Esophagus (tissue), 2 donors: ENCODE data around the gene AKAP17A. TPM values are rescaled to one million over a fixed set of nuclear protein-coding genes. Genes with fewer than 3 reads are reported as not detected.

Experiments used
- H3K27ac ChIP-seq, 2 donors: one replicate each; pipeline ENCODE4 v1.5.1; 2013; ENCODE audit warnings: low read depth in 2 of 2, mild to moderate bottlenecking in 2 of 2, inconsistent platforms in 1 of 2, low read length in 1 of 2, moderate library complexity in 1 of 2
- H3K27me3 ChIP-seq, 2 donors: one replicate each; pipeline ENCODE4 v1.6.1; 2013; ENCODE audit warnings: low read length in 2 of 2, control low read depth in 1 of 2, mild to moderate bottlenecking in 1 of 2; ENCODE audit not compliant: insufficient read depth in 2 of 2, control insufficient read depth in 1 of 2
- H3K36me3 ChIP-seq, 2 donors: one replicate each; pipeline ENCODE4 v1.6.1; 2013; ENCODE audit warnings: low read length in 1 of 2; ENCODE audit not compliant: control insufficient read depth in 2 of 2, insufficient read depth in 2 of 2
- H3K4me1 ChIP-seq, 2 donors: one replicate each; pipeline ENCODE4 v1.6.1; 2013; ENCODE audit warnings: low read length in 1 of 2; ENCODE audit not compliant: control insufficient read depth in 2 of 2, insufficient read depth in 2 of 2
- H3K4me3 ChIP-seq, 2 donors: one replicate each; pipeline ENCODE4 v1.5.1; 2013; ENCODE audit warnings: low read length in 2 of 2, mild to moderate bottlenecking in 2 of 2, low read depth in 1 of 2, moderate library complexity in 1 of 2
- H3K9me3 ChIP-seq, 2 donors: one replicate each; pipeline ENCODE4 v1.6.1; 2013; ENCODE audit warnings: mild to moderate bottlenecking in 2 of 2, low read depth in 1 of 2, low read length in 1 of 2, moderate library complexity in 1 of 2; ENCODE audit not compliant: control insufficient read depth in 2 of 2, insufficient read depth in 1 of 2
- WGBS, 2 donors: extraction: QIAGEN DNeasy Blood & Tissue Kit; methylation state at CpG; one replicate each; pipeline ENCODE4 v1.1.7; 2013; 5-methylcytosine and 5-hydroxymethylcytosine counted together
- polyA plus RNA-seq, 2 donors: library from polyadenylated mRNA; stranded (reverse); fragments of 200-250 nt; gene quantifications; one replicate each; pipeline ENCODE4 v1.2.3, GENCODE V29; 2013
- donor health status: healthy with polysubstance abuse.
- donor health status: Bipolar disorder and iron deficiency.

Gene AKAP17A
- polyA plus RNA-seq, 2 donors: 23.9 to 42.8 TPM

DNA sequence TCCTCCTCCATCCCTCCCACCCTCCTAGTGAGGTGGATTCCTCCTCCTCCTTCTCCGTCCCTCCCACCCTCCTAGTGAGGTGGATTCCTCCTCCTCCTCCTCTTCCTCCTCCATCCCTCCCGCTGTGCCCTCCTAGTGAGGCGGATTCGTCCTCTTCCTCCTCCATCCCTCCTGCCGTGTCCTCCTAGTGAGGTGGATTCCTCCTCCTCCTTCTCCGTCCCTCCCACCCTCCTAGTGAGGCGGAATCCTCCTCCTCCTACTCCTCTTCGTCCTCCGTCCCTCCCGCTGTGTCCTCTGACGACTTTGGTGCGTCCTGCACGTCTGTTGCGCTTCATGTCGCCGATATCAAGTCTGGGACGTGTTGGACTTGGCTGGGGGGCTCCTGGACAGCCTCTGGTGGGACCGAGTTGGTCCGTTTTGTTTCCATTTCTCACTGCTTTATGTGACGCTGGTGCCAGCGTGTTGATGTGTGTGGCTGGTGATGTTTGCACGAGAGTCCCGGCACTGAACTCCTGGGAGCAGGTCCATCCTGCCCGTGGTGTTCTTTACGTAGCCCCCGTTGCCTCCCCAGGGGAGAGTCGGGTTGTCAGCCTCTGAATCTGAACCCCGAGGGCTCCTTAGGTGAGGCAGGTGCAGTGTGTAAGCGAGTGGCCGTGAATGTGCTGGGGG lies 5.4 kb downstream of the AKAP17A start:
- 86 to 87% methylated on average over 26 to 29 of the region's 30 CpGs for WGBS, 2 donors

DNA sequence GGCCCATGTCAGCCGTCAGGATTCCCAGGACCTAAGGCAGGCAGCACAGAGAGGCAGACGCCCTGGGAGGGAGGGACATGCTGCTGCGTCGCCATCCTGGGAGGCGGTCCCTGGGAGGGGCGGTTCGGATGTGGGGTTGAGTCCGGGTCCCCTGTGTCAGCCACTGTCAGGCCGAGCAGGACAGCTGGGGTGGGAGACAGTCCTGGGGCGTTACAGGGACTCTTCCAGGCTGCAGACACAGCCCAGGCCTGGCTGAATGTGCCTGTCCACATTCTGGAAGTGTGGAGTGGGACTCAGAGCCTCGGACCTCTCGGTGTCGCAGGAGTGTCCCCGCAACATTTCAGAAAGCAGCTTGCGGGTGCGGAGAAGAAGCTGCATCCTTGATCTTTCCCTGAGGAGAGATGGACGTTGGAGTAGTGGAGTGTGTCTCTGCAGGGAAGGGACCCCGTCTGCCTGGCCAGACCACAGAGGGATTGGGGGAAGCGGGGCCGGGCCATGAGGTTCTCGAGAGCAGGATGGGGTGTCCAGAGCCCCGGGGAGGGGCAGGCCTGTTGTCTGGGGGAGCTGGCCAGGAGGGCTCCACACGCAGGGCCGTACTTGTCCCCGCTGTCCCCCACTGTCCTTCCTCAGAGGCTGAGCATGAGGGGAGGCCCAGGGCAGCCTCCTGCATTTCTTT lies 6.1 kb downstream of the AKAP17A start:
- WGBS, 2 donors: 91 to 93% methylated on average over 25 of the region's 25 CpGs
- Histone ChIP-seq H3K36me3 (peaks cover 43 to 81% of the 10 kb centered on the region in 2 donors), H3K27me3 (no peaks in the 10 kb centered on the region), H3K27ac (no peak overlapping the region), H3K9me3 (peaks cover 0 to 16% of the 10 kb centered on the region in 2 donors), H3K4me1 (peaks cover 7 to 21% of the 10 kb centered on the region in 2 donors), H3K4me3 (no peak overlapping the region)

More for the DNA sequence above, 5.4 kb downstream of the AKAP17A start:
- Histone ChIP-seq H3K4me1 (peaks cover 7 to 21% of the 10 kb centered on the region in 2 donors), H3K36me3 (peaks cover 43 to 78% of the 10 kb centered on the region in 2 donors), H3K27ac (no peak overlapping the region), H3K9me3 (peaks cover 0 to 14% of the 10 kb centered on the region in 2 donors), H3K4me3 (no peak overlapping the region), H3K27me3 (no peaks in the 10 kb centered on the region)

DNA sequence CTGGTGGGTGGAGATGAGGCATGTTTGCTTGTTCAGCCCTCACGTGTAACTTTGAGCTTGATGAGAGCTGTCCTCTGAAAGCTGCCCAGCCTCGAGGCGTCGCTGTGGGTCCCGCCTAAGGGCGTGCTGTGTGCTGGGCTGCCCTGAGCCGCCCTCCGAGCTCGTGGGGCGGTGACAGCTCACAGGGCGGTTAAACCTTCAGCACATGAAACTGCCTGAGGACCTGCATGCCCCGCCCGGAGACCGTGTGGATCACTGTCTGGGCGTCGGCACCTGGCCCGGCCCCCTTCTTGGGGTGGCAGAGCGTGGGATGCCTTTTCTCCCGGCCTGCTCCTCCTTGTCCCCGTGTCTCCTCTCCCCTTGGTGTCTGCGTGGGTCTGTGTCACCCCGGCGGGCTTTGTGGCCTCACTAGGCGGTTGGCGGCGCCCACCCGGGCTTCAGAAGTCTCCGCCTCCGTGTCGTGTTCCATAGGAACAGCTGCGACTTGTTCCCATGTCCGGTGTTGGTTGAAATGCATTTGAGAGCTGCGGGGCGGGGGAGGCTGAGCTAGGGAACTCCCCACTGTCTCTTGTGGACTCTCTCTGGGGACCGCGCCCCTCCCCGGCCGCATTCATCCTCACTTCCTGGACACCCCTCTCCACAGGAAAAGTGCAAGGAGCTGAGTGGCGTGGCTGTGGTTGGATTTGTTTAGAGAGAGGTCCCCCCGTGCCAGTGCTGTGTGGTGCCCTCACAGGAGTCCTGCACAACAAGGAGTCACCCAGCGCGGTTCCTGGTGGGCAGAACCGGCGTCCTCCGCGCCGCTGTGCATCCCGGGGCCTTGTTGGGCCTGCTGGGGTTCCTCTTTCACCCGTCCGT lies 6.8 kb downstream of the AKAP17A start:
- Histone ChIP-seq H3K9me3 (peaks cover 0 to 18% of the 10 kb centered on the region in 2 donors), H3K4me3 (no peak overlapping the region), H3K36me3 (peaks cover 43 to 81% of the 10 kb centered on the region in 2 donors), H3K4me1 (peaks cover 3 to 16% of the 10 kb centered on the region in 2 donors), H3K27ac (no peak overlapping the region), H3K27me3 (no peaks in the 10 kb centered on the region)
- WGBS, 2 donors: 85 to 90% methylated on average over 46 to 50 of the region's 50 CpGs

DNA sequence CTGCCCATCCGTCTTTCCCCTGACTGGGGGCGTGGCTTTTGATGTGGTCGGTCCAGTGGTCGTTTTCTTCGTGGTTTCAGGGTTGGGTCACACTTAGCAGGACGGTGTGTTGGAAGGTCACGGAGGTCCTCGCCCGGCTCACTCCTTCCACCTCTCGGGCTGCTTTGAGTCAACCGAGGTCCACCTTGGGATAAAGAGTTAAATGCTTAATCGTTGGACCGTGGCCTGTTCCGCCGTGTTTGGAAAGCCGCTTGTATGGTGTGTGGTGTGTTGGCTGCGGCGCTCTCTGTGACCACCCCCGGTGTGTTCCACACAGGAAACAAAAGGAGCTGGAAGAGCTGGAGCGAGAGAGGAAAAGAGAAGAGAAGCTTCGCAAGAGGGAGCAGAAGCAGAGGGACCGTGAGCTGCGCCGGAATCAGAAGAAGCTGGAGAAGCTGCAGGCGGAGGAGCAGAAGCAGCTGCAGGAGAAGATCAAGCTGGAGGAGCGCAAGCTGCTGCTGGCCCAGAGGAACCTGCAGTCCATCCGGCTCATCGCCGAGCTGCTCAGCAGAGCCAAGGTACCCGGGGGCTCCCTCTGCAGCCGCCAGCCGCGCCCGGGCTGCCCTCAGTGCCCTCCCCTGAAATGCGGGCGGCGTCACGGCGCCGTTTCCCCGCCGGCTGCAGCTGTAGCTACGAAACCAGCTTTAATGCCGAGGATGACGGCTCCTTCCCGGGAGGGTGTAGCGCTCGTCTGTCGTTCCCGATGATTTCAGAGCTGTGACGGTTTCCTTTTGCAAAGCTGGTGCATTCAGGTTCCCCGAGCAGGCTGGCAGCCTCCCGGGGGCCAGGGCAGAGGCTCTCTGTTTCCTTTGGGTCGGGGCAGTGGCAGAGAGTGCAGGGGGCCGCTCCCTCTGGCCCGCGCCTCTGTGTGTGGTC lies 7.7 kb downstream of the AKAP17A start:
- H3K36me3 ChIP-seq: peaks cover 39 to 72% of the 10 kb centered on the region in 2 donors
- peaks cover 0 to 8% of the 10 kb centered on the region in 2 donors for H3K4me1 ChIP-seq
- H3K27ac ChIP-seq: no peak overlapping the region
- 91 to 92% methylated on average over 57 of the region's 57 CpGs for WGBS, 2 donors
- H3K4me3 ChIP-seq: no peak overlapping the region
- peaks cover 0 to 18% of the 10 kb centered on the region in 2 donors for H3K9me3 ChIP-seq
- no peaks in the 10 kb centered on the region for H3K27me3 ChIP-seq

DNA sequence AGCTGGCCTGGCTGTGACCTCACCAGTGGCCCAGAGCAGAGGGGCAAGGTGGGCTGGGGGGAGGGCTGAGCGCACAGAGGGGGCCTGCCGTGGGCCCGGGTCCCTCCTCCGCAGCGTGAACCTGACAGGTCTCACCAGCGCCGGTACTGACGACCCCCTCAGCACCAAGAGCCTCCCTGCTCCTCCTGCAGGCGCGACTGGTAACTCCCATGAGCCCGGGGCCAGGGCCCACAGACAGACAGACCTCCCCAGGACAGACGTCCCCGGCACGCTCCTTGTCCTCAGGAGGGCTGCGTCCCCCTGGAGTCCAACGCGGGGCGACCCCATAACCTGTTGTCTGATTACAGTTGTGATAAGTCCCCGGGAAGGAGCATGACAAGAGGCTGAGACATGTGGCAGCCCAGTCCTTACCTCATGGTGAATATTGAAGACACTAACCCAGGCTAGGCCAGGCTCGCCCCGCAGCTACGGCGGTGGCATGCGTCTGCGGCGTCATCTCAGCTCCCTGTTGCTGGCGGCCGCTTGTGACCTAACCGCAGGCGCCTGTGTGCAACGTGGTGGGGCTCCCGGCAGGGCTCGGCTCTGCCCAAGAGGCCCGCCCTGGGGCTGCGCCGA lies 8.5 kb downstream of the AKAP17A start:
- no peak overlapping the region for H3K27ac ChIP-seq
- peaks cover 42 to 67% of the 10 kb centered on the region in 2 donors for H3K36me3 ChIP-seq
- peaks cover 0 to 7% of the 10 kb centered on the region in 2 donors for H3K4me1 ChIP-seq
- no peaks in the 10 kb centered on the region for H3K27me3 ChIP-seq
- WGBS, 2 donors: 96 to 99% methylated on average over 35 to 36 of the region's 36 CpGs
- no peak overlapping the region for H3K4me3 ChIP-seq
- H3K9me3 ChIP-seq: peaks cover 0 to 18% of the 10 kb centered on the region in 2 donors

DNA sequence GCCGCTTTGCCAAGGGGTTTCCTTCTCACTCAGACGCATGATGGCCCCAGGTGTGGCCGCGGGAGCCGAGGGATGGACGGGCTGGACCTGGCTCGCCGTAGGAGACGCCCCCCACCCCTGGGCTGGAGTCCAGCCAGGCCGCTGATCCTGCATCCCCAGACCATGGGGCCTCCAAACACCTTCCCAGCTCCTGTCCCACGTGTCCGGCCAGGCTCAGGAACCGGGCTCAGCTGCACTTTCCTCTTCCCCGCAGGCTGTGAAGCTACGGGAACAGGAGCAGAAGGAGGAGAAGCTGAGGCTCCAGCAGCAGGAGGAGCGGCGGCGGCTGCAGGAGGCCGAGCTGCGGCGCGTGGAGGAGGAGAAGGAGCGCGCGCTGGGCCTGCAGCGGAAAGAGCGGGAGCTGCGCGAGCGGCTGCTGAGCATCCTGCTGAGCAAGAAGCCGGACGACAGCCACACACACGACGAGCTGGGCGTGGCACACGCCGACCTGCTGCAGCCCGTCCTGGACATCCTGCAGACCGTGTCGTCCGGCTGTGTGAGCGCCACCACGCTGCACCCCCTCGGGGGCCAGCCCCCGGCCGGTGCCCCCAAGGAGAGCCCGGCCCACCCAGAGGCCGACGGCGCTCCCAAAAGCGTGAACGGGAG lies 9.1 kb downstream of the AKAP17A start:
- H3K9me3 ChIP-seq: peaks cover 0 to 18% of the 10 kb centered on the region in 2 donors
- WGBS, 2 donors: 98 to 100% methylated on average over 49 to 52 of the region's 52 CpGs
- no peak overlapping the region for H3K27ac ChIP-seq
- peaks cover 37 to 61% of the 10 kb centered on the region in 2 donors for H3K36me3 ChIP-seq
- peaks cover 0 to 4% of the 10 kb centered on the region in 2 donors for H3K4me1 ChIP-seq
- no peaks in the 10 kb centered on the region for H3K27me3 ChIP-seq
- no peak overlapping the region for H3K4me3 ChIP-seq

DNA sequence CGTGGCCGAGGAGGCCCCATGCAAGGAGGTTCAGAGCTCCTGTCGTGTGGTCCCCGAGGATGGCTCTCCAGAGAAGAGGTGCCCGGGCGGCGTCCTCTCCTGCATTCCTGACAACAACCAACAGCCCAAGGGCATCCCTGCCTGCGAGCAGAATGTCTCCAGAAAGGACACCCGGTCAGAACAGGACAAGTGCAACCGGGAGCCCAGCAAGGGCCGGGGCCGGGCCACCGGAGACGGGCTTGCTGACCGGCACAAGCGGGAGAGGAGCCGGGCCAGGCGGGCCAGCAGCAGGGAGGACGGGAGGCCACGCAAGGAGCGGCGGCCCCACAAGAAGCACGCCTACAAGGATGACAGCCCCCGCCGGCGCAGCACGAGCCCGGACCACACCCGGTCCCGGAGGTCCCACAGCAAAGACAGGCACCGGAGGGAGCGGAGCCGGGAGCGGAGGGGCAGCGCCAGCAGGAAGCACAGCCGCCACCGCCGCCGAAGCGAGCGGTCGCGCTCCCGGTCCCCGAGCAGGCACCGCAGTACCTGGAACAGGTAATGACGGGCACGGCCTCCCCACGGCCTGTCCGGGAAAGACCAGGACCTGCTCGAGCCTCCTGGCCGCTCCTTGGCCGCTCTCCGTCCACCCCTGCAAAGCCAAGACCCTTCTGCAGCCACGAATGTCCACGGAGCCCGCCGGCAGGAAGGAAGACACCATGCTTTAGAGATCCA lies 9.8 kb downstream of the AKAP17A start:
- H3K4me1 ChIP-seq: peaks cover 0 to 2% of the 10 kb centered on the region in 2 donors
- peaks cover 0 to 18% of the 10 kb centered on the region in 2 donors for H3K9me3 ChIP-seq
- peaks cover 33 to 56% of the 10 kb centered on the region in 2 donors for H3K36me3 ChIP-seq
- no peak overlapping the region for H3K4me3 ChIP-seq
- no peaks in the 10 kb centered on the region for H3K27me3 ChIP-seq
- 98% methylated on average over 58 of the region's 58 CpGs for WGBS, 2 donors
- no peak overlapping the region for H3K27ac ChIP-seq

DNA sequence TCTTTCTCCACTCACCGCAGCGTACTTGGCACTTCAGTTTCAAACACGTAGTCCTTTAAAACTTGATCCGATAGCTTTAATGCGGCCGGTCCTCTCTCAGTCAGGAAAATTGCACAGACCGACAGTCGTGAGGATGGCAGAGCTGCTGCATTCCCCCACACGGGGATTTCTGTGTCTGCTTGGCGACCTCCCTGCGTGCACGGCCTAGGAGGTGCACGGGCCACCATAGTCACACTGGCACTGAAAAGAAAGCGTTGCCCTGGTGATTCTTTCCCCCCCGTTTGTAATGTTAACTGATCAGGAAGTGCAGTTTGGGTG lies 10.3 kb downstream of the AKAP17A start:
- Histone ChIP-seq H3K36me3 (peaks cover 33 to 55% of the 10 kb centered on the region in 2 donors), H3K4me1 (peaks cover 0 to 2% of the 10 kb centered on the region in 2 donors), H3K27me3 (no peaks in the 10 kb centered on the region), H3K4me3 (no peak overlapping the region), H3K27ac (no peak overlapping the region), H3K9me3 (peaks cover 0 to 18% of the 10 kb centered on the region in 2 donors)
- 91 to 94% methylated on average over 15 of the region's 15 CpGs for WGBS, 2 donors
